Upper lobe of left lung (tissue), 6 donors: ENCODE results near the gene PPP1R12B. TPM values are rescaled to one million over a fixed set of nuclear protein-coding genes. Genes with fewer than 3 reads are reported as not detected.

Experiments
- ATAC-seq, 2 donors: fragments of 200-7000 bp; cut with Tn5 transposase; one replicate each; pipeline ENCODE4 v1.9.1; 2022; ENCODE audit warnings: mild to moderate bottlenecking in 2 of 2, moderate library complexity in 2 of 2; ENCODE audit not compliant: low FRiP score in 2 of 2
- DNase-seq, 2 donors: peaks; one replicate each; pipeline ENCODE4 v3.0.0-alpha.2; 2019 to 2020
- H3K27ac ChIP-seq, 4 donors: fragments of 200-600 bp; sonication (generic); one replicate each; pipeline ENCODE4 v1.5.1; 2016 to 2019
- H3K27me3 ChIP-seq, 4 donors: fragments of 200-600 bp; sonication (generic); one replicate each; pipeline ENCODE4 v1.5.1; 2017 to 2019
- H3K36me3 ChIP-seq, 4 donors: fragments of 200-600 bp; sonication (generic); one replicate each; pipeline ENCODE4 v1.5.1; 2016 to 2019
- H3K4me1 ChIP-seq, 4 donors: fragments of 200-600 bp; sonication (generic); one replicate each; pipeline ENCODE4 v1.5.1; 2018 to 2019
- H3K4me3 ChIP-seq, 4 donors: fragments of 200-600 bp; sonication (generic); one replicate each; pipeline ENCODE4 v1.5.1; 2017 to 2019; ENCODE audit warnings: mild to moderate bottlenecking in 2 of 4, moderate library complexity in 1 of 4
- H3K9me3 ChIP-seq, 4 donors: fragments of 200-600 bp; sonication (generic); one replicate each; pipeline ENCODE4 v1.5.1; 2018 to 2019
- CTCF ChIP-seq, 6 experiments: fragments of 450-650 bp in 4 of 6; fragments of 200-600 bp in 2 of 6; sonication (generic) in 2 of 6; IDR thresholded peaks; one replicate each; pipeline ENCODE4 v1.5.1; 2016 to 2019; ENCODE audit warnings: antibody characterized with exemption in 6 of 6
- EP300 ChIP-seq, 4 donors: sonication (generic); formaldehyde crosslinking; IDR thresholded peaks; one replicate each; pipeline ENCODE4 v1.5.1; 2017; ENCODE audit warnings: antibody characterized with exemption in 4 of 4, control low read depth in 2 of 4
- POLR2A ChIP-seq, 4 donors: fragments of 450-650 bp; IDR thresholded peaks; one replicate each; pipeline ENCODE4 v1.5.1; 2016 to 2017; ENCODE audit warnings: antibody characterized with exemption in 4 of 4, mild to moderate bottlenecking in 2 of 4
- POLR2AphosphoS5 ChIP-seq, 2 donors: sonication (generic); formaldehyde crosslinking; IDR thresholded peaks; one replicate each; pipeline ENCODE4 v1.5.1; 2017; ENCODE audit warnings: antibody characterized with exemption in 2 of 2
- WGBS, 2 donors: methylation state at CpG; one replicate each; pipeline ENCODE4 v1.1.5; 2017 to 2018; 5-methylcytosine and 5-hydroxymethylcytosine counted together
- total RNA-seq, 6 donors: library from RNA; depleted of rRNA in 4 of 6; stranded (reverse); fragments of >200 nt in 4 of 6; gene quantifications; one replicate each; pipeline versions ENCODE4 v1.1.0 to v1.2.1, GENCODE V29; 2016 to 2021
- donor health status: DM: no; HTN: no; CAD: no; lungs with moderate emphysema.
- donor health status: DM: no; HTN: yes; CAD: no; lungs with severe emphysema.

PPP1R12B gene
- total RNA-seq, 6 donors from 2014 or later: 27.6 to 120 (median 40.5) TPM

DNA sequence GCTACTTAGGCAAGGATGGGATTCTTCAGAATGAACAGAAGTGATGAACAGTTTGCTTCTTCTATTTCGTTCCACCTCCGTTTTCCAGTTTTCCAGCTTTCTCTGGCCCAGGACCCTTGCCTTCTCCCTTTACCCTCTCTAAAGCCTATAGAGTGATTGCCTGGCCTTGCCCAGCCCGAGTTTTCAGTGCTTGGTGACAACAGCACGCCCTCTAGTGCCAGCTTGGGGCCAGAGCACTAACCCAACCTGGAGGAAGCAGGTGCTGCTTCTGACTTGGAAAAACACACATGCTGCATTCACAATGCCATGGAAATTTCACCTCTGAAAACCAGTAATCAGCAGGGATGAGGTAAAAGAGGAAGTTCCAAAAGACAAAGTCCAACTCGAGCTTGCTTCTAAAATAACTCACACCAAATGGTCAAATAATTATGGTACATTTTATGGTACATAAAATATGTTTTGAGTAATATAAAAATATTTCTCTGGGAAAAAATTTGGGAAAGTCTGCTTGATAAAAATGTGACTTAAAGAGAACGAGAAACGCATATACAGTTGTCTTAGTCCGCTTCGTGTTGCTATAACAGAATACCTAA is 32.8 kb upstream of the PPP1R12B start:
- WGBS, 2 donors: 20 to 24% methylated on average over 9 of the region's 9 CpGs
- ATAC-seq (peak in 1 of 2 donors; percentile 82), DNase-seq (peak in 1 of 2 donors; percentile 78)
- H3K4me3 ChIP-seq: no peak overlapping the region
- TF ChIP-seq POLR2A (IDR thresholded peaks at IDR 0.05) (no peak), CTCF (IDR thresholded peaks at IDR 0.05) (peak; percentile 71 to 87 (median 84)), EP300 (IDR thresholded peaks at IDR 0.05) (no peak)
- H3K9me3 ChIP-seq: no peaks in the 10 kb centered on the region
- no peaks in the 10 kb centered on the region for H3K36me3 ChIP-seq
- H3K27me3 ChIP-seq: no peaks in the 10 kb centered on the region
- no peak overlapping the region for H3K27ac ChIP-seq
- H3K4me1 ChIP-seq: peaks cover 4 to 8% (median 5%) of the 10 kb centered on the region in 4 donors

- H3K4me1 ChIP-seq: peaks cover 4 to 8% (median 5%) of the 10 kb centered on the region in 4 donors
- DNase-seq (no peak), ATAC-seq (no peak)
- H3K27me3 ChIP-seq: no peaks in the 10 kb centered on the region
- no peak overlapping the region for H3K4me3 ChIP-seq
- H3K9me3 ChIP-seq: no peaks in the 10 kb centered on the region
- no peak for TF ChIP-seq POLR2A (IDR thresholded peaks at IDR 0.05)
- TF ChIP-seq CTCF (IDR thresholded peaks at IDR 0.05): no peak
- TF ChIP-seq EP300 (IDR thresholded peaks at IDR 0.05): no peak
- TF ChIP-seq POLR2AphosphoS5 (IDR thresholded peaks at IDR 0.05): no peak
- H3K36me3 ChIP-seq: no peaks in the 10 kb centered on the region
- no peak overlapping the region for H3K27ac ChIP-seq
Observed at GRCh38 chr1:202316186-202316585, 32.3 kb upstream of the PPP1R12B start.

GRCh38 chr1:202317941-202318925 is 30.3 kb upstream of the PPP1R12B start:
- Histone ChIP-seq H3K27ac (no peak overlapping the region), H3K4me3 (no peak overlapping the region), H3K36me3 (no peaks in the 10 kb centered on the region), H3K4me1 (no peaks in the 10 kb centered on the region), H3K9me3 (no peaks in the 10 kb centered on the region), H3K27me3 (no peaks in the 10 kb centered on the region)
- ATAC-seq (peak in 1 of 2 donors; percentile 19), DNase-seq (peak in 1 of 2 donors; percentile 77)
- WGBS, 2 donors: 78 to 88% methylated on average over 16 to 51 of the region's 52 CpGs
- TF ChIP-seq EP300 (IDR thresholded peaks at IDR 0.05) (no peak), POLR2A (IDR thresholded peaks at IDR 0.05) (no peak), CTCF (IDR thresholded peaks at IDR 0.05) (no peak), POLR2AphosphoS5 (IDR thresholded peaks at IDR 0.05) (no peak)

GRCh38 chr1:202319381-202320080 is 29.0 kb upstream of the PPP1R12B start:
- TF ChIP-seq POLR2AphosphoS5 (IDR thresholded peaks at IDR 0.05) (no peak), POLR2A (IDR thresholded peaks at IDR 0.05) (no peak), CTCF (IDR thresholded peaks at IDR 0.05) (no peak), EP300 (IDR thresholded peaks at IDR 0.05) (no peak)
- Histone ChIP-seq H3K9me3 (no peaks in the 10 kb centered on the region), H3K4me1 (no peaks in the 10 kb centered on the region), H3K36me3 (no peaks in the 10 kb centered on the region), H3K27me3 (no peaks in the 10 kb centered on the region), H3K4me3 (no peak overlapping the region), H3K27ac (no peak overlapping the region)
- ATAC-seq: no peak
- 58 to 75% methylated on average over 4 of the region's 4 CpGs for WGBS, 2 donors
- DNase-seq: no peak
